HepG2 (cell line): ENCODE data around the gene USP7. TPM values are rescaled to one million over a fixed set of nuclear protein-coding genes. Genes with fewer than 3 reads are reported as not detected.

Source experiments
- ARHGAP35 ChIP-seq: sonication (generic); formaldehyde crosslinking; IDR thresholded peaks from 2 replicates; pipeline ENCODE4 v1.9.0; 2022; ENCODE audit warnings: mild to moderate bottlenecking, inconsistent platforms, moderate library complexity, missing genetic modification reagents, borderline replicate concordance
- EHMT2 ChIP-seq: fragments of 200-600 bp; sonication (generic); IDR thresholded peaks from 2 replicates; pipeline ENCODE4 v1.7.0; 2017; ENCODE audit warnings: antibody characterized with exemption, low read depth, low read length, borderline replicate concordance
- KDM6A ChIP-seq: IDR thresholded peaks from 2 replicates; pipeline ENCODE4 v1.6.1; 2016; ENCODE audit warnings: low read depth
- MTF2 ChIP-seq: sonication (generic); formaldehyde crosslinking; IDR thresholded peaks from 2 replicates; pipeline ENCODE4 v1.5.0; 2020; ENCODE audit warnings: missing genetic modification reagents, borderline replicate concordance
- MXI1 ChIP-seq: IDR thresholded peaks from 3 replicates; pipeline ENCODE4 v1.6.1; 2012; ENCODE audit warnings: low read depth, low read length, inconsistent platforms, borderline replicate concordance
- POLR2AphosphoS5 ChIP-seq: IDR thresholded peaks from 2 replicates; pipeline ENCODE4 v1.6.1; 2012; ENCODE audit warnings: low read depth, low read length
- SP5 ChIP-seq: IDR thresholded peaks from 2 replicates; pipeline ENCODE4 v1.6.1; 2016; ENCODE audit warnings: low read depth, borderline replicate concordance
- SRF ChIP-seq: IDR thresholded peaks from 2 replicates; pipeline ENCODE4 v1.6.1; 2011; ENCODE audit warnings: mild to moderate bottlenecking, low read depth, low read length, moderate library complexity
- ZBTB7B ChIP-seq: sonication (generic); formaldehyde crosslinking; IDR thresholded peaks from 2 replicates; pipeline ENCODE4 v1.4.0; 2020; ENCODE audit warnings: missing genetic modification reagents
- ZFP37 ChIP-seq: sonication (generic); formaldehyde crosslinking; IDR thresholded peaks from 2 replicates; pipeline ENCODE4 v1.4.0; 2020; ENCODE audit warnings: missing genetic modification reagents, borderline replicate concordance
- ZNF510 ChIP-seq: sonication (generic); formaldehyde crosslinking; IDR thresholded peaks from 2 replicates; pipeline ENCODE4 v1.4.0; 2020; ENCODE audit warnings: low read depth, mild to moderate bottlenecking, missing genetic modification reagents
- ZNF549 ChIP-seq: sonication (generic); formaldehyde crosslinking; IDR thresholded peaks from 2 replicates; pipeline ENCODE4 v1.5.0; 2020; ENCODE audit warnings: missing genetic modification reagents
- ZNF672 ChIP-seq: sonication (generic); formaldehyde crosslinking; IDR thresholded peaks from 2 replicates; pipeline ENCODE4 v1.8.1; 2022; ENCODE audit warnings: missing genetic modification reagents
- ZNF678 ChIP-seq: sonication (generic); formaldehyde crosslinking; IDR thresholded peaks from 2 replicates; pipeline ENCODE4 v1.4.0; 2020; ENCODE audit warnings: mild to moderate bottlenecking, missing genetic modification reagents
- ZNF781 ChIP-seq: sonication (generic); formaldehyde crosslinking; IDR thresholded peaks from 2 replicates; pipeline ENCODE4 v1.5.1; 2020; ENCODE audit warnings: borderline replicate concordance, mild to moderate bottlenecking, missing genetic modification reagents; ENCODE audit errors: not compliant biosample characterization
- ZNF792 ChIP-seq: IDR thresholded peaks from 2 replicates; pipeline ENCODE4 v1.6.1; 2016
- polyA plus RNA-seq, 8 experiments: library from polyadenylated mRNA; depleted of rRNA in 3 of 8; stranded (reverse) in 7 of 8; unstranded in 1 of 8; fragments of >200 nt; fragmentation: Illumina TruSeq in 4 of 8; extraction: Trizol in 4 of 8; gene quantifications; 2 replicates each; pipeline versions ENCODE4 v1.2.1 to v1.2.3, GENCODE V29; 2011 to 2016; ENCODE audit warnings: low read depth in 4 of 8, missing spikeins in 1 of 8, mixed read lengths in 1 of 8; ENCODE audit not compliant: insufficient read depth in 1 of 8
- total RNA-seq, 5 experiments: library from RNA; depleted of rRNA; stranded (reverse); fragments of >200 nt; fragmentation: Illumina TruSeq; extraction: Trizol; gene quantifications; 2 replicates each; pipeline ENCODE4 v1.2.3, GENCODE V29; 2016; ENCODE audit warnings: low read depth in 1 of 5
- TF ChIP-seq, protein P1 (sequence below): sonication (generic); formaldehyde crosslinking; IDR thresholded peaks from 2 replicates; pipeline ENCODE4 v1.4.0; 2020; ENCODE audit warnings: missing genetic modification reagents
- TF ChIP-seq, protein P2 (sequence below): sonication (generic); formaldehyde crosslinking; IDR thresholded peaks from 2 replicates; pipeline ENCODE4 v1.4.0; 2020; ENCODE audit warnings: missing genetic modification reagents
- TF ChIP-seq, protein P3 (sequence below): sonication (generic); formaldehyde crosslinking; IDR thresholded peaks from 2 replicates; pipeline ENCODE4 v1.8.0; 2022; ENCODE audit warnings: missing genetic modification reagents, mild to moderate bottlenecking, borderline replicate concordance
- TF ChIP-seq, protein P4 (sequence below): sonication (generic); formaldehyde crosslinking; IDR thresholded peaks from 2 replicates; pipeline ENCODE4 v1.9.0; 2021; ENCODE audit warnings: missing genetic modification reagents, mild to moderate bottlenecking, borderline replicate concordance
- TF ChIP-seq, protein P5 (sequence below): sonication (generic); formaldehyde crosslinking; IDR thresholded peaks from 2 replicates; pipeline ENCODE4 v1.4.0; 2020; ENCODE audit warnings: mild to moderate bottlenecking, missing genetic modification reagents

USP7 gene
- total and polyA plus RNA-seq, 2 of the 13 experiments (the other 11 are each of a cell fraction or from before 2014, with no cell fraction given): 52.5 to 173 TPM

DNA sequence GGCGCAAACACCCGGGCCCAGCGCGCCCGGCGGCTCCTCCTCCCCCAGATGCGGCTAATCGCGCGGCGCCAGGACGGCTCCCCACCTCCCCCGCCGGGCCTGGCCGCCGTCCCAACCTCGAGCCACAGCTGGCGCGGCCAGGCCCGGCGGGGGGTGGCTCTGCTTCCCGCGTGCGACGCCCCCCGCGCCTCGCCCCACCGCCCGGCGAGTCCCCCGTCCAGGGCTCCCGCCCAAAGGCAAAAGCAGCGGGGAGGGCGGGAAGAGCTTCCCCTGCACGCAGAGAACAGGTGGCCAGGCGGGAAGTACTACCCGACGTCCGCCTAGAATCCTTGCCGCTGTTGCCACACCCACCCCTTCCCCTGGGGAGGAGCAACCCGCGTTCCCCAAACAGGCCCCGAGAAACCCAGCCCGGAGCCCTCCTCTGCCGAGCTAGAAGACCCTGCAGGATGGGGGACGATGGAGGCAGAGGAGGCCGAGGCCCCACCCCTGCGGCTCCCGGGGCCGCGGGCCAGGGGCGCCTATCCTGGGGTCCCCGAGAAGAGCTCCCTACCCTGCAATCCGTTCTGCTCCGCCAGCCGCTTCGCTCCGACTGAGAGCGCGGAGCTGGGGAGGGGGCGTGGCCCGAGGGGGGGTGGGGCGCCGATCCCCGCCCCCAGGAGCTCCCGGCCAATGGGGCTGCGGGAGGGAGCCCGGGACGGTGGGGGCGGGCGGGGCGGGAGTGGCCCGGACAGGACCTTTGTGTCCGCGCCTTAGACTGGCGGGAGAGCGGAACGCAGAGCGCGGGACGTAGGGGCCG is 95.1 kb downstream of the USP7 start, which contains the start of gene CARHSP1 (continued):
- TF ChIP-seq SRF: no peak
- TF ChIP-seq POLR2AphosphoS5: peak; percentile 92
- TF ChIP-seq, protein P1, sequence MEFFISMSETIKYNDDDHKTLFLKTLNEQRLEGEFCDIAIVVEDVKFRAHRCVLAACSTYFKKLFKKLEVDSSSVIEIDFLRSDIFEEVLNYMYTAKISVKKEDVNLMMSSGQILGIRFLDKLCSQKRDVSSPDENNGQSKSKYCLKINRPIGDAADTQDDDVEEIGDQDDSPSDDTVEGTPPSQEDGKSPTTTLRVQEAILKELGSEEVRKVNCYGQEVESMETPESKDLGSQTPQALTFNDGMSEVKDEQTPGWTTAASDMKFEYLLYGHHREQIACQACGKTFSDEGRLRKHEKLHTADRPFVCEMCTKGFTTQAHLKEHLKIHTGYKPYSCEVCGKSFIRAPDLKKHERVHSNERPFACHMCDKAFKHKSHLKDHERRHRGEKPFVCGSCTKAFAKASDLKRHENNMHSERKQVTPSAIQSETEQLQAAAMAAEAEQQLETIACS: peak; percentile 23
- no peak for TF ChIP-seq ZNF549 (CRISPR knock-in tag)
- peak; percentile 68 for TF ChIP-seq ZNF781 (CRISPR knock-in tag)
- TF ChIP-seq EHMT2: no peak
- TF ChIP-seq ZNF678: peak; percentile 36; the same call in 1 of the 2 replicates
- TF ChIP-seq SP5 (CRISPR knock-in tag): no peak
- TF ChIP-seq, protein P2, sequence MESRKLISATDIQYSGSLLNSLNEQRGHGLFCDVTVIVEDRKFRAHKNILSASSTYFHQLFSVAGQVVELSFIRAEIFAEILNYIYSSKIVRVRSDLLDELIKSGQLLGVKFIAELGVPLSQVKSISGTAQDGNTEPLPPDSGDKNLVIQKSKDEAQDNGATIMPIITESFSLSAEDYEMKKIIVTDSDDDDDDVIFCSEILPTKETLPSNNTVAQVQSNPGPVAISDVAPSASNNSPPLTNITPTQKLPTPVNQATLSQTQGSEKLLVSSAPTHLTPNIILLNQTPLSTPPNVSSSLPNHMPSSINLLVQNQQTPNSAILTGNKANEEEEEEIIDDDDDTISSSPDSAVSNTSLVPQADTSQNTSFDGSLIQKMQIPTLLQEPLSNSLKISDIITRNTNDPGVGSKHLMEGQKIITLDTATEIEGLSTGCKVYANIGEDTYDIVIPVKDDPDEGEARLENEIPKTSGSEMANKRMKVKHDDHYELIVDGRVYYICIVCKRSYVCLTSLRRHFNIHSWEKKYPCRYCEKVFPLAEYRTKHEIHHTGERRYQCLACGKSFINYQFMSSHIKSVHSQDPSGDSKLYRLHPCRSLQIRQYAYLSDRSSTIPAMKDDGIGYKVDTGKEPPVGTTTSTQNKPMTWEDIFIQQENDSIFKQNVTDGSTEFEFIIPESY (CRISPR knock-in tag): no peak
- TF ChIP-seq, protein P3, sequence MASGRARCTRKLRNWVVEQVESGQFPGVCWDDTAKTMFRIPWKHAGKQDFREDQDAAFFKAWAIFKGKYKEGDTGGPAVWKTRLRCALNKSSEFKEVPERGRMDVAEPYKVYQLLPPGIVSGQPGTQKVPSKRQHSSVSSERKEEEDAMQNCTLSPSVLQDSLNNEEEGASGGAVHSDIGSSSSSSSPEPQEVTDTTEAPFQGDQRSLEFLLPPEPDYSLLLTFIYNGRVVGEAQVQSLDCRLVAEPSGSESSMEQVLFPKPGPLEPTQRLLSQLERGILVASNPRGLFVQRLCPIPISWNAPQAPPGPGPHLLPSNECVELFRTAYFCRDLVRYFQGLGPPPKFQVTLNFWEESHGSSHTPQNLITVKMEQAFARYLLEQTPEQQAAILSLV (CRISPR knock-in tag): peak; percentile 34; the same call in 1 of the 2 replicates
- peak; percentile 86; the same call in 1 of the 2 replicates for TF ChIP-seq ARHGAP35 (CRISPR knock-in tag)
- TF ChIP-seq MTF2 (CRISPR knock-in tag): no peak; the same call in 1 of the 2 replicates
- TF ChIP-seq, protein P4, sequence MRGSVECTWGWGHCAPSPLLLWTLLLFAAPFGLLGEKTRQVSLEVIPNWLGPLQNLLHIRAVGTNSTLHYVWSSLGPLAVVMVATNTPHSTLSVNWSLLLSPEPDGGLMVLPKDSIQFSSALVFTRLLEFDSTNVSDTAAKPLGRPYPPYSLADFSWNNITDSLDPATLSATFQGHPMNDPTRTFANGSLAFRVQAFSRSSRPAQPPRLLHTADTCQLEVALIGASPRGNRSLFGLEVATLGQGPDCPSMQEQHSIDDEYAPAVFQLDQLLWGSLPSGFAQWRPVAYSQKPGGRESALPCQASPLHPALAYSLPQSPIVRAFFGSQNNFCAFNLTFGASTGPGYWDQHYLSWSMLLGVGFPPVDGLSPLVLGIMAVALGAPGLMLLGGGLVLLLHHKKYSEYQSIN (CRISPR knock-in tag): no peak
- TF ChIP-seq ZFP37: no peak
- TF ChIP-seq KDM6A (CRISPR knock-in tag): no peak
- peak; percentile 69; the same call in 1 of the 3 replicates for TF ChIP-seq MXI1
- 0 out of 2 replicates have a peak, but pooled peaks have one; percentile 14 for TF ChIP-seq ZBTB7B (CRISPR knock-in tag)
- TF ChIP-seq, protein P5, sequence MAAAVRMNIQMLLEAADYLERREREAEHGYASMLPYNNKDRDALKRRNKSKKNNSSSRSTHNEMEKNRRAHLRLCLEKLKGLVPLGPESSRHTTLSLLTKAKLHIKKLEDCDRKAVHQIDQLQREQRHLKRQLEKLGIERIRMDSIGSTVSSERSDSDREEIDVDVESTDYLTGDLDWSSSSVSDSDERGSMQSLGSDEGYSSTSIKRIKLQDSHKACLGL (CRISPR knock-in tag): peak; percentile 65; the same call in 1 of the 2 replicates
- TF ChIP-seq ZNF672: no peak
- TF ChIP-seq ZNF792 (CRISPR knock-in tag): peak; percentile 80; the same call in 1 of the 2 replicates
- TF ChIP-seq ZNF510 (CRISPR knock-in tag): no peak
